Tongue (tissue), 2 donors: ENCODE data around the gene SCML1. TPM values are rescaled to one million over a fixed set of nuclear protein-coding genes. Genes with fewer than 3 reads are reported as not detected.
"Not testable (repeated sequence)": the region's sequence is repeated elsewhere in the genome, so short reads cannot be mapped to it uniquely, and the experiment has no call there.

Experiments
- DNase-seq: peaks from one replicate; pipeline ENCODE4 v3.0.0-alpha.2; 2015
- total RNA-seq: library from RNA; depleted of rRNA; stranded (reverse); fragments of >200 nt; gene quantifications from one replicate; pipeline ENCODE4 v1.2.3, GENCODE V29; 2014

Gene SCML1
- total RNA-seq, 1 donor from 2014 or later: 10.7 TPM

DNA sequence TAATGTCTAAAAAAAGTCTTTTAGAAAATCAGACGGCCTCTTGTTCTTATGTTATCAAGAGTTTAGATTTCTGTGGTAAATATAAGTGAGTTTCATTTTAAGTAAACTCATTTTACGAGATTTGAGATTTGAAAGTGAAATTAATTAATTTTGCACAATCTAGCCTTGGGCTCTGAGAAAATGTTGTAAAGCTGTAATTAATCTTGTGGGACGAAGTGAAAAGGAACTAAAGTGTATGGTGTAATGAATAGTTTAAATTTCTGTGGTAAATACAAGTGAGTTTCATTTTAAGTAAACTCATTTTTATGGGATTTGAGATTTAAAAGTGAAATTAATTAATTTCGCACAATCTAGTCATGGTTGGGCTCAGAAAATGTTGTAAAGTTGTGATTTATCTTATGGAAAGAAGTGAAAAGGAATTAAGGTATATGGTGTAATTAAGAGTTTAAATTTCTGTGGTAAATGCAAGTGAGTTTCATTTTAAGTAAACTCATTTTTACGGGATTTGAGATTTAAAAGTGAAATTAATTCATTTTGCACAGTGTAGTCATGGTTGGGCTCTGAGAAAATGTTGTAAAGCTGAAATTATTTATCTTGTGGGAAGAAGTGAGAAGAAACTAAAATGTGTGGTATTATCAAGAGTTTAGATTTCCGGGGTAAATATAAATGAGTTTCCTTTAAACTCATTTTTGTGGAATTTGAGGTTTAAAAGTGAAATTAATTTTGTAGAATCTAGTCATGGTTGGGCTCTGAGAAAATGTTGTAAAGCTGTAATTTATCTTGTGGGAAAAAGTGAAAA lies 1.6 kb downstream of the SCML1 start:
- DNase-seq: no peak

DNA sequence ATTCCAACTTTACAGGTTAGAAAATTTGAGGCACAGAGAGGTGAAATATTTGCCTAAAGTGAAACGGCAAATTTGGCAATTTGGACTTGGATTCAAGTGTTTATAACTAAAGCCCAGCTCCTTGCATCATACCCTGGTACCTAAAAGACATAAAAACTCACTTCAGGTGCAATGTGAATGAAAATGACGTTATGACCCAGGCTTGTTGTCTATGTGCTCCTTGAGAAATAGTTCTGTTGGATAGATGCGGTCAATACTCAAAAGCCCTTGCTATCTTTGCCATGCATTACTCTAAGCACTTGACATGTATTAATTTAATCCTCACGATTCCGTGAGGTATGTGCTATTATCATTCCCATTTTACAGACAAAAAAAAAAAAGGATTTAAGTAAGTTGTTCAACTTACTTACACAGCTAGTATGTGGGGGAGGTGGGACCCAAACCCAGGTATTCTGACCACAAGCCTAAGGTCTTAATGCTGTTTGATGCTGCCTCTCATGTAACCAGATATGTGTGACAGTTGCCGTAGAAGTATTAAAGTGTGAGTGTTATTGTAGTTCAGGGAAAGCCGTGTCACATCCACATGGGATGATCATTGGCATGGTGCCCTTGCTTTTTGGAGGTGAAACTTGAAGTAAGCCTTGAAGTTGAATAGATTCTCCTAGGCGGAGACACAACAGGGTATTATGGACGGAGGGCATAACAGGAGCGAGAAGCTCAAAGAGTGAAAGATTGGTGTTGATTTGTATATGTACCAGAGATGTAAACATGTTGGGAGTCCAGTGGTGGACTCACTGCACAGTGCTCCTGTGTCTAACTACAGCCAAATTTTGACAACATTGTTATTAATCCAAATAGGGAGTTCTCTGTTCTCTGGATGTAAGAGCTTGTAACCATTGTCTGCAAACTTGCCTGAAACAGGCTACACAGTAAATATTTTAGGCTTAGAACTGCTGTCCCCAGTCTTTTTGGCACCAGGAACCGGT lies 3.1 kb downstream of the SCML1 start:
- no peak for DNase-seq

DNA sequence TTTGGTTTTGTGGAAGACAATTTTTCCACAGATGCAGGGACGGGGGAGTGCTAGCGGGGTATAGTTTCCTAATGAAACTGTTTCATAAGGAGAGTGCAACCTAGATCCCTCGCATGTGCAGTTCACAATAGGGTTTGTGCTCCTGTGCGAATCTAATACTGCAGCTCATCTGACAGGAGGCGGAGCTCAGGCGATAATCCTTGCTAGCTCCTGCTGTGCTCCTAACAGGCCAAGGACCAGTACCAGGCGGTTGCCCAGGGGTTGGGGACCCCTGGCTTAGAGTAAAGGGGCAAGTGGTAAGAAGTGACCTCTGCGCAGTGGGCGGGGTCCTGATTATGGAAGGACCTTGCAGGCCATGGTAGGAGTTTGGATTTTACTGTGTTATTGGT lies 3.8 kb downstream of the SCML1 start:
- no peak for DNase-seq

DNA sequence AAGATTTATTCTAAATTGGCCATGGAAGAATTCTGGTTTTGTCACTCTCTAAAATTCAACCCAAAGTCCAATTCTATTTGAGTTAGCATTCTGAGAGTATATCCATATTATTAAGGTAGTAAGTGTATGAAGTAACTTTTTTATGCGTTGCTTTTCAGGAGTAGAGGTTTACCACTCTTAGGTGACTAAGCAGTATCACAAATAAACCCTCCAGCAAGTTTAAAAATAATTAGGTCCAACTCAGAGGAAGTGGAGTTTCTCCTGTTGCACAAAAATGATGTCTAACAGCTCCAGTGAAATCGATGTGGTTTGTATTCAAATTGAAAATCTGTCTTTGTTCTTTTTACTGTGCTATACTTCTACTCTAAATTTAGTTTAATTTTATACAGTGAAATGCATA lies 6.6 kb downstream of the SCML1 start:
- DNase-seq: no peak

DNA sequence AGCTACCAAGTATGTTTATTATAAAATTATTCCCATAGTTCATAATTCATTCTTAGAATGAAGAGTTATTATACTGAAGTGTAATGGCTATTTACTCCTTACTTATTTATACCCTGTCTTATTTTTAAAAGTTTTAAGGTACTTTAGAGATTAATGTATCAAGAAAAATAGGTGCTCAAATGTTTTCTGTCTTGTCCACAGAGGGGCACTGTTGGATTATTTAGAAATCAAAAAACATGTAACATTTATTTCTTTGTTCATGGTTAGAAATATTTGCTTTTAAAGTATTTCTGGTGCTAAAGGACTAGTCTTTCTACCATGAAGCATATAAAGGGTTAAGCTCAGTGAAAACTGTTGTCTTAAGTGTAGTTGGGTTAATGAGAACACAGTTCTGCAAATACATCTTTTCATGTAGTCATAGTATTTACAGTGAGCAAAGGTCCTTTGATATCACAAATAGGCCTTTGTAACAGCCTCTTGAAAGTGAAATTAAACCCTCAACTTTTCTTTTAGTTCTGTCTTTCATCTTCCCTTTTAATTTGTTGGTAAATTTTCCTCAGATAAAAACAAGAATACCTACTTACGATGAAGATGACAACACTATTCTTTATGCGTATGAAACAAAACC lies 7.7 kb downstream of the SCML1 start:
- no peak for DNase-seq

DNA sequence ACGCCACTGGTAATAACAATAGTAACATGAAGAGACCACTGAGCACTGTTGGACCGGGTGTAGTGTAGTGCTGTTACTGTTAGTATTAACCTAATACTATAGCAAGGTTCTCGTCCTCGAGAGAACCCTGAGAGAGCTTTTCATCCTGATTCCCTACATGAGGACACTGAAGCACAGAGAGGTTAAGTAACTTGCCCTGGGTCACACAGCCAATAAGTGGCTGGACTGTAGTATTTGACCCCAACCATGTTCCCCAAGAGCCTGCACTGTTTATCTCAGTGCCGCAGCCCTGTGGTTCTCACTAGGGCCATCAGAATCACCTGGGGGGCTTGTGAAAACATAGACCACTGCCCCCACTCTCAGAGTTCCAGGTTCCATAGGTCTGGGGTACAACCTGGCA lies 10.4 kb downstream of the SCML1 start:
- DNase-seq: no peak

DNA sequence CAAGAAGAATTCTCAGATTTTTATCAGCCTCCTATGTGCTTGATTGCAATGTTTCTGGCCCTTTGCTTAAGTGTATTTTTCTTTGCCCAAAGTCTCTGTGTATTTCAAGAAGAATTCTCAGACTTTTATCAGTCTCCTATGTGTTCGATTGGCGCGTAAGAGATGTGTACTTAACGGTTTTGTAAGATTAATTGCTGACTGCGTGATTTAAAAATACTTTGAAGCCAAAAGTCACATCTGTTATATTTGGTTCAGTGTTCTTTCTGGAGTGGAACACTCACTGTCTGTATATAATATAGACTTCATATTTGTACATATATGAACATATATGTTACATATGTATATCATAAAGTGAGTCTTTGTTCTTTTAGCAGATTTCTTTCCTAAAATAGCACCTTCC lies 11.4 kb downstream of the SCML1 start:
- DNase-seq: no peak

DNA sequence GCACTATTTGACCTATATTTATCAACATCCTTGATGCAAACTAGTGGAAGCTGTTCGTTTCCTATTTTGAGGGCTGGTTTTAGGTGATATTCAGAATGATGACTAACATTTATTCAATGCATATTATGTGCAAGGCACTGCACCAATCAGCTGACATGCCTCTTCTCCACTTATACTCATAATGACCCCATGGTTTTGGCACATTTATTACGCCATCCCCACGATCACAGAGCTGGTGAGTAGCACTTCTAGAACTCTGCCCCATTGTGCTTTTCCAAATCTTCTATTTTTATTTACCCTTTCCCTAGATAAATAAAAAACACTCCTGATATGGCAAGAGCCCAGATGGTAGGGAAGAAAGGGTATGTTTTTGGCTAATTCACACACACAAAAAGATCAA lies 13.1 kb downstream of the SCML1 start:
- DNase-seq: no peak

DNA sequence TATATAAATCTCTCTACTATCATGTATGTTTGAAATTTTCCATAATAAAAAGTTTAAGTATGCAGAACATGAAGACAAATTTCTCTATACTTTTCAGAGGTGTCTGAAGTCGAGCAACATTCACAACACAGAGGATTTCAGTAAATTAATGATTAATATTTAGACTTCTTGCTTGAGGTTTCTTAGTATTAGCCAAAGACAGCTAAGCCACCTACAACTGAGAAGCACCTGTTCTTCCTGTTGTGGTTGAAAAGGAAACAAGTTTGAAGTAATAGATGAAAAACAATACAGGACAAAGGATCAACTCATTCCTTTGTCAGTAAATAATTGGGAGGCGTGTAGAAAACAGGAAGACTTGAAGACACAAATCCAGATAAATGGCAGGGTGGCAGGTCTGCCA lies 21.1 kb downstream of the SCML1 start:
- no peak for DNase-seq

DNA sequence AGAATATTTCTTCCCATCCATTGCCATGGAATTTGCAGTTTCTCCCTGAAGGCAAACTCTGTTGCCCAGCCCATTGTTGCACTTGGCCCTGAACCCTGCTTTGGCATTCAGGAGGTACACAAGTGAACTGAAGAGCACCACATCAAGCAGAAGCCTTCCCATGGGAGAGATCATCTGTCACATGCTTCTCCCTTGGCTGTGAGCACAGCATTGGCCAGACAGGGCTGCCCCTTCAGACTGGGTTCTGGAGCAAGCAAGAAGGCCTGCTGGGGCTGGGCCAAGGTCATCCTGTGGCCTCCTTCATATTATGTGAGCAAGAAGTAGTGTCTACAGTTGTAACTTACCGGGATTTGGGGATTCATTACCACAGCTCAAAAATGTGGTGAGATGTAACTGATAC lies 22.7 kb downstream of the SCML1 start:
- DNase-seq: no peak

DNA sequence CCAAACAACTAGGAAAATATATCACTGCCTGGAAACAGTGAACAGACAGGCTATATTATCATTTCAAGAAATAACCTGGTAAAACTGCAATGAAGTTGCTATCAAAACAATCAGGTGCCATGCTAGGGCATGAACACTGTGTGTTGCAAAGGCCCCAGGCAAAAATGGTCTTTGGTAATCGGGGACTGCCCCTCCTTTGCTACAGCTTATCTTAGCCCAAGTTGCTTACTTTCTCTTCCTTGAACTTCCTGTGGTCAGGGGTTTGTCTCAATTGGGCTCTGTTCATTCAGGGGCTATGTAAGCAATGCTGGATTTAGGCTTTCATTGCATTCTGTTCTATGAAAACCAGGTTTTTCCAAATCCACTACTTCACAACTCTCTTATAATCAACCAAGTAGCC lies 30.4 kb downstream of the SCML1 start:
- DNase-seq: no peak

DNA sequence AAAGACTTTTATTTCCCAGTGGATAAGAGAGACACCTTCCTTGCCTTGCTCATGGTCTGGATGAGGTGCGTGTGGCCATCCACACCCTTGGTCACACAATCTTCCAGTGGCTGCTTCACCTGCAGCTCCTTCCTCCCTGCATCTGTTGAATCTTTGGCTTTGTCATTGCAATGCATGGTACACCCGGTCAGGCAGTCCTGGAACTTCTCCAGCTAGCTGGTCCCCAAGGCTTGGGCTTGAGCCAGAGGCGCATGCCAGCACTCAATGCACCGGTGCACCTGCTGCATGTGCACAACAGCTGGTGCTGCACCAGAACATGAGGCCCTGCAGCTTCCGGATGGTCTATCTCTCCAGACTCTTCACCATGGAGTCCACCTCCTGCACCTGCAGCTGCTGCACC lies 31.7 kb downstream of the SCML1 start:
- peak; percentile 24 for DNase-seq

DNA sequence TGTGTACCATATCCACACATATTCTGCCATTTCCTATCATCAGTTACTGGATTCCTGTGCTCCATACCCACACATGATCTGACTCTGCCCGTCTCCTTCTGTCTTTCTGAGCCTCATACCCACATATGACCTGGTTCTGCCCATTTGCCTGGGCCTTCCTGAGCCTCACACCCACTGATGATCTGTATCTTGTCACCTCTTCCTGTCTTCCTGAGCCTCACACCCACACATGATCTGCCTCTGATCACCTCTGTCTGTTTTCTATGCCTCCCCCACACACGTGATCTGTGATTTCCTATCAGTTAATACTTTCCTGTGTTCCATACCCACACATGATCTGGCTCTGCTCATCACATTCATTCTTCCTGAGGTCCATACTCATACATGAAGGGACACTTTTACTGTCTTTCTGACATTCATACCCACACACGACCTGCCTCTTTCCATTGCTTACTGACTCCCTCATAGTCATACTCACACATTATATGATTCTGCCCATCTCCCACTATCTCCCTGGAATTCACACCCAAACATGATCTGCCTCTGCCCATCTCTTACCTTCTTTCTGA lies 32.5 kb downstream of the SCML1 start:
- no peak for DNase-seq

DNA sequence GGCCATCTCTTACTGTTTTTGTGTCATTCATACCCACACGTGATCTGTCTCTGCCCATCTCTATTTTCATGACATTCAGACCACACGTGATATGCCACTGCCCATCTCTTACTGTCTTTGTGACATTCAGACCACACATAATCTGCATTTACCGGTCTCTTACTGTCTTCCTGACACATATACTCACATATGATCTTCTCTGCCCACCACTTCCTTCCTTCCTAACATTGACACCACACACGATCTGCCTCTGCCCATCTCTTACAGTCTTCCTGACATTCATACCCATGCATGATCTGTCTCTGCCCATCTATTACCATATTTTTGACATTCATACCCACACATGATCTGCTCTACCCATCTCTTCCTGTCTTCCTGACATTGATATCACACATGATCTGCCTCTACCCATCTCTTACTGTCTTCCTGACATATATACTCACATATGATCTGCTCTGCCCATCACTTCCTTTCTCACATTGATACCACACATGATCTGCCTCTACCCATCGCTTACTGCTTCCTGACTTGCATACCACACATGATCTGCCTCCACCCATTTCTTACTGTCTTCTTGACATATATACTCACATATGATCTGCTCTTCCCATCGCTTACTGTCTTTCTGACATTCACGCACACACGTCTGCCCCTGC lies 36.1 kb downstream of the SCML1 start:
- no peak for DNase-seq

DNA sequence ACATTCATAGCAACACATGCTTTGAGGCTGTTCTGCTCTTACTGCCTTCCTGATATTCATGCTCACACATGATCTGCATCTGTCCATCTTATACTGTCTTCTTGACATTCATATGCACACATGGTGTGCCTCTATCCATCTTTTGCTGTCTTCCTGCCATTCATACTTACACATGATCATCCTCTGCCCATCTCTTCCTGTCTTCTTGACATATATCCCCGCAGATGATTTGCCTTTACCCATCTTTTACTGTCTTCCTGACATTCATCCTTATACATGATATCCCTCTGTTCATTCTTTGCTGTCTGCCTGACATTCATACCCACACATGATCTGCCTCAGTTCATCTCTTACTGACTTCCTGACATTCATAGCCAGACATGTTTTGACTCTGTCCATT lies 36.8 kb downstream of the SCML1 start:
- DNase-seq: no peak

DNA sequence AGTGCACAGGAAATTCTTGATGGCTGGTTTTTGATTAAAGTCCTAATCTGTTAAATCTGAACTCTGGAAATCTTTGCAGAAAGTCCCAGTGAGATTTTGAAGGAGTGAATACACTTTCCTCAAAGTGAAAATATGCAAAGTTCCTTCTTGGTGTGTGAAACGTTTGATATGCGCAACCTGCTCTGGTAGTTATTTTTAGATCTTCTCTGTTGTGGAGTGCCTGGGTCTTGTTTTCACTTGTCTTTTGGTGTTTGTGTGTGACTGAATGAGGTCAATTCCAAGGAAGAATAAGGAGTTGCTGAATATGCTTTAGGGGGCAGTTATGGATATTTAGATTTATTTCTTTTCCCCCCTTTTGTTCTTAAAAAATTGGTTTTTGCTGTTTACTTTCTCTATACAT lies 41.7 kb downstream of the SCML1 start:
- DNase-seq: no peak

DNA sequence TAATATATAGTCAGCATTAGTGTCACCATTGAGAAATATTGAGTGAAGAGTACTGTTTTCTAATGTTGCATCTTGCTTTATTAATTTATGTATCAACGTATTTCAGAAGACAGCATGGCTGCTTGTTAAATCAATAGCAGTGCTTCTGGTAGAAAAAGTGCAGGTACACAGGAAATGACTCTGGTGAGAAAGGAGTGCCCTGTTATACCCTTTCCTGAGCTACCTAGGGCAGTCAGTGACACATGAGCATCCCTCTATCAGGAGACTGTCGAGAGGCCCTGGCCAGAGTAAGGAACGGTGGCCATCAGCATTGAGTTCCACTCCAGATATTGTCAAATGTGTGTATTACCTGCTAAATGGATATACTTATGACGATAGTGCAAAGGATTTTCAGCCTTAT lies 42.1 kb downstream of the SCML1 start:
- DNase-seq: no peak

DNA sequence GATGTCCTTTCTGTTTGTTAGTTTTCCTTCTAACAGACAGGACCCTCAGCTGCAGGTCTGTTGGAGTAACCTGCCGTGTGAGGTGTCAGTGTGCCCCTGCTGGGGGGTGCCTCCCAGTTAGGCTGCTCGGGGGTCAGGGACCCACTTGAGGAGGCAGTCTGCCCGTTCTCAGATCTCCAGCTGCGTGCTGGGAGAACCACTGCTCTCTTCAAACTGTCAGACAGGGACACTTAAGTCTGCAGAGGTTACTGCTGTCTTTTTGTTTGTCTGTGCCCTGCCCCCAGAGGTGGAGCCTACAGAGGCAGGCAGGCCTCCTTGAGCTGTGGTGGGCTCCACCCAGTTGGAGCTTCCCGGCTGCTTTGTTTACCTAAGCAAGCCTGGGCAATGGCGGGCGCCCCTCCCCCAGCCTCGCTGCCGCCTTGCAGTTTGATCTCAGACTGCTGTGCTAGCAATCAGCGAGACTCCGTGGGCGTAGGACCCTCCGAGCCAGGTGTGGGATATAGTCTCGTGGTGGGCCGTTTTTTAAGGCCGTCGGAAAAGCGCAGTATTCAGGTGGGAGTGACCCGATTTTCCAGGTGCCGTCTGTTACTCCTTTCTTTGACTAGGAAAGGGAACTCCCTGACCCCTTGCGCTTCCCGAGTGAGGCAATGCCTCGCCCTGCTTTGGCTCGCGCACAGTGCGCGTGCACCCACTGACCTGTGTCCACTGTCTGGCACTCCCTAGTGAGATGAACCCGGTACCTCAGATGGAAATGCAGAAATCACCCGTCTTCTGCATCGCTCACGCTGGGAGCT lies 49.5 kb downstream of the SCML1 start:
- not testable (repeated sequence) for DNase-seq

DNA sequence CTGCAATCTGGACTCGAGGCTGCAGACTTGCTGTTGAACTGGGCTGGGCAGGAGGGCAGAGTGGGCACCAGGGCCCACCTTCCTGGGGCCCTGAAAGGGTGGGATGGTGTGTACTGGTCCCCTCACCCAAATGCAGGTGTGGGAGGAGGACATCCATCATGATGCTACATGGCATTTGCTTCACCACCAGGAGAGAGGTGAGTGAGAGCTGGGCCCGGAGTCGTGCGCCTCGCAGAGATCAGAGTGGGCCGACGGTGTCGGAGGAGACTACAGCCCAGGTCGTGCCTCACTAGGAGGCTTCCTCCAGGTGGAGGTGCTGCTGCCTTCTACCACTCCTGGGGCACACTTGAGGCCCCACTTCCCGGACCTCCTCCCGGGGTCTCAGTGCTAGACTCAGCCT lies 50.3 kb downstream of the SCML1 start:
- DNase-seq: no peak

DNA sequence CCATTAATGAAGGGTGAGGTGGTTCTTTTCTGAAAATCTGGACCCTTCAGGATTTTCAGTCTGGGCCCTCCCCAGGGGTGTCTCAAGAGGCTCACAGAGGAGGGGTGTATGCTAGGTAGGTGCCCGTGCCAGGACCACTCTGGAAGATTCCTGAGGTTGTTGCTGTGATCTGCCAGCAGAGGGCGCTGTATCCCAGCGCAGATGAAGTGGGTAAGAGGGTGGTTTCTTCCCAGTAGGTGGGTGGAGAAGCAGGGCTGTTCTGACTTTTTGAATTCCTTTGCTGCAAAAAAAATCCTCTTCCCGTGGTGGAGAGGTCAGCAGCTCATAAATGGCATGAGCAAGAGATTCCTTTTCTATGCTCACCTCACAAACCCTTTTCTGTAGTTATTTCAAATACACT lies 51.1 kb downstream of the SCML1 start:
- DNase-seq: peak; percentile 48

DNA sequence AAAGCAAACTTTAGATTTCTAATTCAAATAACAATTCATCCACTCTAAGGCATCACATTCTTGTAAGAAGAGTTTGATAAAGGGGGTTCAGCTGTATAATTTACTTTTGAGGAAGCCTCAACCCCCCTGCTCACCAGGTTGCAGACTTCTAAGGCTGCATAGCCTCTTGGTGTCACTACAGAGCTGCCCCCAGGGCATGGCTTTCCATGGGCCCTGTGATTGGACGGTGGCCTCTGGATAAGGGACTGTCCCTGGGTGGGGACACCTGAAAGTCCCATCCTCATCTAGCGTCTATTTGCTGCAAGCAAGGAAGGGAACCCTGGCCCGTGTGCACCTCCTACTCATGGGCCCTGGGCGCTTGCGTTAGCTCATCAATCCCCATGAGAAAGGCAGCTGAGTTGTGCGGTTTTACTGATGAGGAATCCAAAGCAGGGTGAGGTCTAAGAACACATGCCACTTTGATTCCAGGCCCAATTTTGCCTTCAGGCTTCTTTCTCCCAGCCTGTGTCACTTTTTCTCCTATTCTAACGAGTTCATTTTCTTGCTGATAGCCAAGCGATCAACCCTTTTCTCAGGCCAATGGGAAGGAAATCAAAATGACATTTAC lies 51.8 kb downstream of the SCML1 start:
- DNase-seq: no peak
